Stimulated activated CD8-positive, alpha-beta memory T cell treated with anti-CD3 and anti-CD28 coated beads, Interleukin-2, amount 100 ng/mL, for 48 hours (primary cell): Measurements from ENCODE around the gene PARP14.

ENCODE experiments used
- DNase-seq, 2 donors: peaks; one replicate each; pipeline ENCODE4 v3.0.0-alpha.2; 2020; ENCODE audit warnings: low read depth in 2 of 2

Gene PARP14

GRCh38 chr3:122767540-122768372, 87.1 kb downstream of the PARP14 start:
- no peak for DNase-seq

GRCh38 chr3:122770521-122771202, 90.0 kb downstream of the PARP14 start:
- no peak for DNase-seq

GRCh38 chr3:122772827-122773226, 92.2 kb downstream of the PARP14 start:
- DNase-seq, result no peak

- no peak for DNase-seq
These were observed 93.4 kb downstream of the PARP14 start for GRCh38 chr3:122773944-122774509.

GRCh38 chr3:122774564-122774963, 93.9 kb downstream of the PARP14 start:
- no peak for DNase-seq

GRCh38 chr3:122776675-122777468, 96.2 kb downstream of the PARP14 start:
- DNase-seq, result no peak

GRCh38 chr3:122777563-122777962, 96.9 kb downstream of the PARP14 start:
- DNase-seq, result no peak
